Fibroblast of skin of back (primary cell): ENCODE measurements around the gene SCAMP4. TPM values are rescaled to one million over a fixed set of nuclear protein-coding genes. Genes with fewer than 3 reads are reported as not detected.

Experiments used
- DNase-seq: peaks from one replicate; pipeline ENCODE4 v3.0.0-alpha.2; 2013
- polyA plus RNA-seq, 2 experiments: library from polyadenylated mRNA; unstranded; fragments of 120-200 nt; gene quantifications; one replicate each; pipeline ENCODE4 v1.2.1, GENCODE V29; 2013; ENCODE audit not compliant: insufficient read length in 2 of 2

Gene SCAMP4
- polyA plus RNA-seq (2013, experiment 1 of 2; ENCODE audit: insufficient read length) = 64.3 TPM
- 38.3 TPM for polyA plus RNA-seq (2013, experiment 2 of 2; ENCODE audit: insufficient read length)

DNA sequence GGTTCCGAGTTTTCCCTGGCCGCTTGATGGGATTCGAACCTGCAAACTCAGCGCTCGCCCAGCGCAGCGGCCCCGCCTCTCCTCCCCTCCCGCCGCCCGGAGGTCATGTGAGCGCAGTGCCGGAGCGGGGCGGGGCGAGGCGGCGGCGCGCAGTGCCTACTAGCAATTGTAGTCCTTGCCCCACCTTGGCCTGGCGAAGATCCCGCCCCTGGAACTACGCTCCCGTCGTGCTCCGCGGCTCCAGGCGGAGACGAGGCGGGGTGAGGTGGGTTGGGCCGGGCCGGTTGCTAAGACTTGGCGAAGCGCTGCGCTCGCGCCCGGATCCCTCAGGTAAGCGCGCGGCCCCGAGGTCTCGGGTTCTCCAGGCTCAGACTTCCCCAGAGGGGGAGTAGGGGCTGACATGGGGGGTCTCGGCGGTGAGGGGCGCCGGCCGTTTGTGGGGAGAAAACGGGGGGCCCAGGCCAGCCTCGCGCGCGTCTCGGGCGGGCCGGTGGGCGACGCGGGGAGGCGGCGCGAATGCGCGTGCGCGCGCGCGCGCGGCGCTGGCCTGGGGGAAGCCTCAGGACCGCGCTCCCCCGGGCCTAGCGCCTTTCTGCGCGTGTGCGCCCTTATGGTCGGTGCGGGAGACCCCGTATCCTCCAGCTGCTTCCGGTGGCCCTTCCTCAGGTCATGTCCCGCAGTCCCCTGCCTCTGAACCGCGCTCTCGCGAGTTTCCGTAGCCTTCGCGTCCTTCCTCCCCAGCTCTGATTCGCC is at the start of gene SCAMP4, which contains the start of gene ADAT3:
Gene SCAMP4, plus strand, starts transcription at position 290 of the 753 bp plus-strand sequence. CDS start 9,621 bp downstream, outside the sequence.
Gene ADAT3, plus strand, starts transcription at position 290 of the 753 bp plus-strand sequence. CDS start 6,649 bp downstream, outside the sequence.
- DNase-seq = peak; percentile 99

DNA sequence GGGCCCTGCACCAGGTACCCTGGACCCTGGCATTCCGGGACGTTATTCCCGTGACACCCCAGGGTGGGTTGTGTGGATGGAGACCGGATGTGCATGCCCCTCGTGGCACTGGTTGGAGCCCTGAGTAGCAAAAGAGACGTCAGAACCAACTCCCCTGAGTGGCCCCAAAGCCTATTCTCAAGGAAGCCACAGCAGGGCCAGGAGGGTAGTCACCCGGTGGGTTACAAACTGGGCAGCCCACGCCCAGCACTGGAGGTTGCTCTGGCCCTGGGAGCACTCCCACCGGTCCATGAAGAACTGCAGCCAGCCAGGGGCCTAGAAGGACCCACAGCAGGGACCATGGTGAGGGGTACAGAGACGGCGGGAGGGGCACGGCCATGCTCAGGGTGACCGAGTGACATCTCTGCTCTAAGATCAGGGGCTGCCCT is 49.4 kb upstream of the SCAMP4 start:
- peak; percentile 32 for DNase-seq

DNA sequence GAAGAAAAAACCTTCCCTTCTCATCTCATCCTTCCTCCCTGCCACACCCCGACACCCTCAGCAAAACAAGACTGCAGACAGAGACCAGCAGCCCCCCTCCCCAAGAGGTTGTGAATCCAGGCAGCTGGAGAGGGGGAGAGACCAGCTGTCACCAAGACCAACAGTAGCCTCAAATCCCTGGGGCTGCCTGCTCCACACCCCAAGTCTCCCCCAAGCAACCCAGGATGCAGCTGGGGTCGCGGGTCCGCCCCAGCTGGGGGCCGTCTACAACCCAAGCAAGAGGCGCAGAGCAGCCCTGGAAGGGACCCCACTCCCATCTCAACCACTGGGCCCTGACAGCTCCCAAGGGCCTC is 48.9 kb upstream of the SCAMP4 start:
- no peak for DNase-seq

- peak; percentile 80 for DNase-seq
Observed at GRCh38 chr19:1856698-1857603, 48.2 kb upstream of the SCAMP4 start.

- no peak for DNase-seq
Observed at GRCh38 chr19:1857648-1858326, 47.4 kb upstream of the SCAMP4 start.

DNA sequence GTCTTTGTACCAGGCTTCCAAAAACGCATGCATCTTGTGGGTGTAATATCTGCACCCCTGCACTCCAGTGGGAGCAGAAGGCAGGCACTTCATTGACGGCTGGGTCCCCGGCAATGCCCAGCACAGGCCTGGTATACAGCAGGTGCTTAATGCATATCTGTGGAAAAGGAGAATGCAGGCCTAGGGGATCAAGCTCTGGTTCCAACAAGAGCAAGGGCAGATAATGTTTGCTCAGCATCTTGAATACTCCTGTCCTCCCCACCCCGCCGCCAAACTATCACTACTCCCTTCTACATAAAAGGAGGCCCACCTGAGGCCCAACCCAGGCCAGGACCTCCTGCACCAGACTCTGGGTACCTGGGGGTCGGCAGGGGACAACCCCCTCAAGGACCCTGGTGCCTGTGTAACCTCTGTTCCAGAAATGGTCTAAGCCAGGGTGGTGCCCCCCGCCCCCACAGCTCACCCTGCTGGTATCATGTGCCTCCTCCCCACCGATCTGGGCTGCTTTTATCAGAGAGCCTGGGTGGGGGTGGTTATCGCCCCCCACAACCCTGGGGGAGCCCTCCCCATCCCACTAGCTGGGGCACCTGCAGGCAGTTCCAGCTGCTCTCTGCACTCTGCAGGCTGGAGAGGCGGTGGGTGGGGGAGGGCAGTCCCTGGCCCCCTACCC is 46.7 kb upstream of the SCAMP4 start:
- DNase-seq = no peak

GRCh38 chr19:1859331-1859781 is 45.8 kb upstream of the SCAMP4 start:
- DNase-seq = no peak

DNA sequence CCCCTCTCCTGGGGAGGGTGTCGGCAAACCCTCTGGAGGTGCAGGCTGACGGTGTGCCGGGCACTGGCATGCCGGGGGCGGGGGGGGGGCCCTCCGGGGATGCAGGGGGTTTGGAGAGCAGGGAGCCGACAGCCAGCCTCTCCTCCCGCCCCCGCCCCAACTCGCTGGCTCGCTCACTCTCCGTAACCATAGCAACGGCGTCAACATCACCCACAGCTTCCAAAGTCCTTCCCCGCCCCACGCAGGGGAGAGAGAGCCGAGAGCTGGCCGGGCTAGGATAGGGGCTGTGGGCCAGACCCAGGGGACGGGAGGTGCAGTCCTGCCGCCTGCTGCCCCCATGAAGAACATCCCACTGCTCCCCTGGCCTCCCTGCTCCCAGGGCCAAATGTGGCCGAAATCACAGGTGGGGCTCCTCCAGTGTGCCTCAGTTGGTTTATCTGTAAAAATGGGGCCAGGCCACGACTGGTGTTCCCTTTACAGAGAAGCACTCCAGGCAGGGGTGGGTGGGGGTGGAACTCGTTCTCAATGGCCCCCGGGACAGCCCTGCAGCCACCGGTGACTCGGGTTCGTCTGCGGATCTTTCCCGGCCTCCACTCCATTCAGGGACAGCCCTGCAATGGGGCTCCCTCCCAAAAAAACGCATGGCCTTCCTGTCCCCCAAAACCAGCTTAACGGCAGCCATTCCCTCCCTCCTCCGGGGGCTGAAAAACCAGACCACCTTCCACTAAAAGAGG is 45.0 kb upstream of the SCAMP4 start:
- peak; percentile 76 for DNase-seq

GRCh38 chr19:1860821-1861598 is 44.2 kb upstream of the SCAMP4 start:
- DNase-seq = no peak

DNA sequence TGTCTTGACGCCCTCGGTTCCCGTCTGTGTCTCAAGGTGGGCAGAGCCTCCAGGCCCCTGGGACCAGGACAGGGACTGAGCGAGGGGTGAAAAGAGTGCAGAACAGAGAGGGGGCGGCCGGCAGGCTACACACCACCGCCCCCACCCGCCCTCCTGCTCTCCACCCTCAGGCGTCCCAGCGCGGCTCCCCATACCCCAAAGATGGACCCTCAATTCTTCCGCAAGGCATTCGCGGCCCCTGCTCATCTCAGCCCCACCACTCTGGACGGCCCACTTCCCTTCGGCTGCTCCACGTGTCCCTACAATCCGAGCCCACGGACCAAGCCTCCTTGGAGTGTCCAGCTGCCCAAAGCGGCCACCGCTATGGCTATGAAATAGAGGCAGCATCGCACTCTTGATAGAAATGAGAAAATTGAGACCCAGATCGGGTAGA is 43.6 kb upstream of the SCAMP4 start:
- DNase-seq = no peak

DNA sequence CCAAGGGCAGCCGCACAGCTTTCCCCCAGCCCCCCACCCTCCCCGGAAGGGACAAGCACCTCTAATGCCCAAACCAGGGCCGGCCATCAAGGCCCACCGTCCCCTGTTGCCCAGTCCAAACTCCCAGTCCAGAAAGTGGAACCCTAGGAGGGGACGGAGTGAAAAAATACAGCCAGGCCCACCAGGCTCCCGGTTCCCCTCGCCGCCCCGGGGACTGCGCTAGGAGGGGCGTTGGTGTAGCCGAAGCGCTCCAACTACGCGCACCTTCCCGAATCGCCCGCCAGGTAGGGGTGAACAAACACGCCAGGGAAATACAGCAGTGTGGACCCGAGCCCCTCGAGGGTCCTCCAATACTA is 43.2 kb upstream of the SCAMP4 start:
- no peak for DNase-seq

DNA sequence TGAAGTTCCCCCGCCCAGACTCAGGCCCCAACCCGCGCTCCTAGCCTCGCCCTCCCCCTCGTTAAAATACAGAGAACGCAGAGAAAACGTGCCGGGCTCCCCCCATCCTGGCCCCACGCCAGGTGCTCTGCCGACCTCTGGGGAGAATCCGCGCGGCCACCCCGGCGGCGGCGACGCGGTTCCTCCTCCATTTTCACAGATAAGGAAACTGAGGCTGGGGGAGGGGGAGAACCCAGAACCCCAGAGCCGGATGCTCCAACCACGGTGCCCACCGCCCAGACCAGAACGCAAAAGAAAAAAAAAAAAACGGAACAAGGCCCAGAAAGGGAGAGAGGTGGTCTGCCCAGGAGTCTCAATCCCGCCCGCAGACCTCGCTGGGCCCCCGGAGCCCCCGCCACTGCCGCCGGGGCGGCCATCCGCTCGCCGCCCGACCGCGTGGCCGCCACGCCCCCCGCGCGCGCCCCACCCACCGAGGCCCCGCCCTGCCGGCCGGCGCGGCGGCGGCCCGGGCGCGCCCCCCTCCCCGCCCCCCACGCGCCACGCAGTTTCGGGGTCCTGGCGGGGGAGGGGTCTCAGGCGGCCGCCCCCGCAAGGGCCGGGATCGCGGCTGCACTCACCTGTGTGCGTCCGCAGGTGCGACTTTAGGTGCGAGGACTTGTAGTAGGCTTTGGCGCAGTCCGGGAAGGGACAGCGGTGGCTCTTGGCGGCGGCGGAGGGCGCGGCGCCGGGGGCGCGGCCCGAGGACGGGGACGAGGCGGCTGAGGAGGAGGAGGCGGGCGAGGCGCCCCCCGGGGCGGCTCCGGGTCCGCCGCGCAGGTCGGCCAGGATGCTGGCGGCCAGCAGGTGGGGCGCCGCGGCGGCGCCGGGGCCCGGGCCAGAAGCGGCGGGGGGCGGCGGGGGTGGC is 42.5 kb upstream of the SCAMP4 start:
- peak; percentile 32 for DNase-seq

GRCh38 chr19:1863328-1863637 is 41.9 kb upstream of the SCAMP4 start, which contains the start of gene KLF16:
KLF16 (minus strand) TSS chr19:1863579; CDS start chr19:1863497, 82 bp downstream.
- DNase-seq = no peak

GRCh38 chr19:1863638-1864479 is 41.3 kb upstream of the SCAMP4 start:
- DNase-seq = peak; percentile 94

DNA sequence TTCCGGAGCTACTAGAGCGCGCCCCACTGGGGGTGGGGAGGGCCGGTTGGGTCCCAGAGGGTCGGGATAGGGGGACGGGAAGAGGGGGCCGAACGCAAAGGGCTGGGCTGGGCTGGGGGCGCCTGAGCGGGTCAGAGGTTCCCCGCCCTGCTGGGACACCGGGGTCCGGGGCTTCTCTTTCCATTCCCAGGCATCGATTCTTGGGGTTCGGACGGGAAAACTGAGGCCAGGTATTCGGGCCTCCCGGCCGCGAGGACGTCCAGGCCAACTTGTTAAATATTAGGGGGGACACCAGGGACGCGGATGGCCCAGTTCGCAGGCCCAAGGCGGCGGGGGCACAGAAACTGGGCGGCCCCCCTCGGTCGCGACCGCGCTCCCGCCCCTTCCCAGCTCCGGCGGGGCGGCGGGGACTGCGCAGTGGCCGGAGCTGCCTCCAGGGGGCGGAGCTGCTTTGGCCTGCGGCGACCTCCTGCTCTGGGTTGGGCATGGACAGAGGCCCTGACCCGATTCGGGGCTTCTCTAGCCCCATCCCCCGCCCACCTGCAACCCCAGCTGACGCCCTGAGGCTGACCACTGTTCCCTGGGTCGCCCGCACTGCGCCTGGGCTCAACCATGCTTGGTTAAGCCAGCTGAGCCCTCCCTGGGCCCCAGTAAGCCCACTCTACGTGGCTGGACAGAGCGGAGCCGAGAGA is 40.6 kb upstream of the SCAMP4 start:
- DNase-seq = peak; percentile 62

GRCh38 chr19:1865172-1866010 is 39.8 kb upstream of the SCAMP4 start:
- no peak for DNase-seq
